ENCODE data around the gene ALK.

GRCh38 chr2:29578084-29578598 is 343.2 kb downstream of the ALK start:
- TF ChIP-seq REST (IDR thresholded peaks at IDR 0.05; ENCODE audit: insufficient read depth in 1 of 2, low read depth in 2 of 2, low read length in 2 of 2): no peak
- TF ChIP-seq POLR2AphosphoS5 (IDR thresholded peaks at IDR 0.05; ENCODE audit: low read depth, low read length): no peak
- no peak for TF ChIP-seq TAF1 (IDR thresholded peaks at IDR 0.05; ENCODE audit: borderline replicate concordance, insufficient read depth, low read length)
